Measurements from ENCODE around the gene ZCCHC13.

Gene ZCCHC13

GRCh38 chrX:74291577-74291963 lies 12.4 kb upstream of the ZCCHC13 start:
- TF ChIP-seq SUZ12 (IDR thresholded peaks at IDR 0.05) (no peak), FOXA1 (IDR thresholded peaks at IDR 0.05) (no peak), LEF1 (IDR thresholded peaks at IDR 0.05; ENCODE audit: borderline replicate concordance) (no peak), FOXM1 (IDR thresholded peaks at IDR 0.05; ENCODE audit: borderline replicate concordance) (no peak), HDGF (IDR thresholded peaks at IDR 0.05; ENCODE audit: borderline replicate concordance) (no peak), L3MBTL2 (conservative IDR thresholded peaks at IDR 0.05) (no peak), FOXK2 (IDR thresholded peaks at IDR 0.05) (no peak), SP1 (IDR thresholded peaks at IDR 0.05) (no peak), CTBP1 (IDR thresholded peaks at IDR 0.05; ENCODE audit: borderline replicate concordance) (no peak), TARDBP (IDR thresholded peaks at IDR 0.05) (no peak), BHLHE40 (IDR thresholded peaks at IDR 0.05; ENCODE audit: borderline replicate concordance) (no peak), PKNOX1 (IDR thresholded peaks at IDR 0.05) (no peak), ARNT (IDR thresholded peaks at IDR 0.05) (no peak)
- CTCF ChIA-PET: no interaction called here
- DNase-seq (ENCODE audit: extremely low spot score): no peak
- POLR2A ChIA-PET: interaction anchor here (0.6 to 1.6 kb wide), 3 partner anchors 20 to 134 kb away, joined by 3 to 8 read pairs (median 4); no protein-coding TSS in a partner anchor

DNA sequence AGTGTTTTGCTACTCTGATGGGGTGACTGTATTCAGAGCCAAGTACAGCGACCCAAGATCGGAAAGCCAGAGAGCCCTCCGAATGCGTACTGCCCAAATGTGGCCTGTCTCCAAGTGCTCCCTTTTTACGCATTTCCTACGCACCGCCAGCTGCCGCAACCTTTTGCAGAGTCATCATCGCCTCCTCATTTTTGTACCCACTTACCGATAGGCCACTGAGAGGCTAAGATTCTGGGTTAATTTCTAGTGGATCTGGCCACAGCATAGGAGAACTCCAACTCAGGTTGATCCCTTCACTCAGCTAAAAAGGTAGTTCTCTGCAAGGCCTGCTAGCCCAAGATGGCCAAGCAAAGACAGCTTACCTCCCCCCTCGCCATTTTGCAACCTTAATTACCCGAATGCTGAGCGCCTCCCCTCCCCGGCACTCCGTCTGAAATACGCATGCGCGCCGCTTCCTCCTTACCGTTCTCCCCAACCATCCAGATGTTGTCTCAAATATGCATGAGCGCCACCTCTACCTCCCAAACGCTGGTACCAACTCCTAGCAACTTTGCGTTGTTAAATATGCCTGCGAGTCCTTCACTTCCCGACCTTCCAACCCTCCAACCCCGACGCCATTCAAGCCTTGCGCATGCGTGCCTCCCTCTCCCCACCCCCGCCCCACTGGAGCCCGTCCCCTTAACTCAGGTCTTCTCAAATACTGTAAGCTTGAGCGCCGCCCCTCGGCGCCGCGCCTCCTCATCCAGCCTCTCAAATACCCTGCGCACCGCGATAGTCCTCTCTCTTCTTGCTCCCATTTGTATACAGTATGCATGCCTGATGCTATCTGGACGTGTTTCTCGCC lies 11.8 kb upstream of the ZCCHC13 start:
- POLR2A ChIA-PET: interaction anchor here (0.6 to 1.6 kb wide), 5 partner anchors 20 to 243 kb away, joined by 3 to 8 read pairs (median 3); no protein-coding TSS in a partner anchor
- CTCF ChIA-PET: no interaction called here
- TF ChIP-seq SUZ12 (IDR thresholded peaks at IDR 0.05): no peak
- TF ChIP-seq ARNT (IDR thresholded peaks at IDR 0.05): no peak
- TF ChIP-seq L3MBTL2 (conservative IDR thresholded peaks at IDR 0.05): no peak
- TF ChIP-seq ELF4 (IDR thresholded peaks at IDR 0.05): no peak
- no peak for TF ChIP-seq FOXA1 (IDR thresholded peaks at IDR 0.05)
- TF ChIP-seq BHLHE40 (IDR thresholded peaks at IDR 0.05; ENCODE audit: borderline replicate concordance): no peak
- TF ChIP-seq PKNOX1 (IDR thresholded peaks at IDR 0.05): no peak
- TF ChIP-seq HDGF (IDR thresholded peaks at IDR 0.05; ENCODE audit: borderline replicate concordance): no peak
- peak; percentile 82 for DNase-seq (ENCODE audit: extremely low spot score)

DNA sequence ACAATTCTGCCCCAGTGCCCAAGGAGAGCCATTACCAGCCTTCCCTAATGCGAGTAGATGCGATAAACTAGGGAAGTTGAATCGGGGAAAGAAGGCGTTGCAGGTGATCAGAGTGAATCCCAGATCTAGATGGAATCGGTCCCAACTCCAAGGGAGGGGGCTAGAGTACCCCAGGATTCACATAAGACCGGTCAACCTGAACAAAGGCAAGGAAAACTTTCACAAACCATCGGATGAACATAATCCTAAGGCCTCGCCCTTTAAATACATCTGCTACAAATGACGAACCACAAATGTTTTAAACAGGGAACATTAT lies 11.2 kb upstream of the ZCCHC13 start:
- TF ChIP-seq PKNOX1 (IDR thresholded peaks at IDR 0.05): no peak
- no peak for TF ChIP-seq SUZ12 (IDR thresholded peaks at IDR 0.05)
- no peak for TF ChIP-seq FOXK2 (IDR thresholded peaks at IDR 0.05)
- no peak for TF ChIP-seq FOXM1 (IDR thresholded peaks at IDR 0.05; ENCODE audit: borderline replicate concordance)
- TF ChIP-seq HDGF (IDR thresholded peaks at IDR 0.05; ENCODE audit: borderline replicate concordance): no peak
- TF ChIP-seq LEF1 (IDR thresholded peaks at IDR 0.05; ENCODE audit: borderline replicate concordance): no peak
- TF ChIP-seq TARDBP (IDR thresholded peaks at IDR 0.05): no peak
- no peak for TF ChIP-seq L3MBTL2 (conservative IDR thresholded peaks at IDR 0.05)
- TF ChIP-seq SP1 (IDR thresholded peaks at IDR 0.05): no peak
- TF ChIP-seq FOXA1 (IDR thresholded peaks at IDR 0.05): no peak
- TF ChIP-seq NFRKB (IDR thresholded peaks at IDR 0.05): no peak
- TF ChIP-seq ARNT (IDR thresholded peaks at IDR 0.05): no peak
- TF ChIP-seq CTBP1 (IDR thresholded peaks at IDR 0.05; ENCODE audit: borderline replicate concordance): no peak
- TF ChIP-seq ZNF384 (IDR thresholded peaks at IDR 0.05): no peak
- TF ChIP-seq ELF4 (IDR thresholded peaks at IDR 0.05): no peak
- CTCF ChIA-PET: no interaction called here
- no peak for DNase-seq (ENCODE audit: extremely low spot score)
- POLR2A ChIA-PET: interaction anchor here (0.7 to 1.6 kb wide), 3 partner anchors 42 to 242 kb away, joined by 3 to 8 read pairs (median 3); no protein-coding TSS in a partner anchor

GRCh38 chrX:74293343-74293946 lies 10.5 kb upstream of the ZCCHC13 start:
- peak; percentile 79 for DNase-seq (ENCODE audit: extremely low spot score)
- POLR2A ChIA-PET: interaction anchor here (0.6 to 1.4 kb wide), 2 partner anchors 49 to 242 kb away, joined by 3 read pairs; no protein-coding TSS in a partner anchor
- peak; percentile 31; the same call in 1 of the 2 replicates for TF ChIP-seq L3MBTL2 (conservative IDR thresholded peaks at IDR 0.05)
- TF ChIP-seq TARDBP (IDR thresholded peaks at IDR 0.05): no peak
- TF ChIP-seq ARNT (IDR thresholded peaks at IDR 0.05): no peak
- TF ChIP-seq HDGF (IDR thresholded peaks at IDR 0.05; ENCODE audit: borderline replicate concordance): no peak
- CTCF ChIA-PET: interaction anchor here (0.6 kb wide), 1 partner anchor 1005 kb away, joined by 3 read pairs; no protein-coding TSS in a partner anchor

DNA sequence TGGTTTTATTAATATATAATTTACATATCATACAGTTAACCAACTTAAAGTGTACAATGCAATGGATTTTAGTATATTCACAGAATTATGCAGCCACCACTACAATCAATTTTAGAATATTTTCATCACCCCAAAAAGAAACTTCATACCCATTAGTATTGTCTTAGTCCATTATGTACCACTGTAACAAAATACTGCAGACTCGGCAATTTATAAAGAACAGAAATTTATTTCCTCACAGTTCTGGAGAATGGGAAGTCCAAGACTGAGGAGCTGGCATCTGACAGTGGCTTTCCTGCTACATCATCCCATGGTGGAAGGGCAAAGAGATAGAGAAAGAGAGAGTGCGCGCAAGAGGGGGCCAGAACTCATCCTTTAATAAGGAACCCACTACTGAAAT lies 8.9 kb upstream of the ZCCHC13 start:
- TF ChIP-seq ARNT (IDR thresholded peaks at IDR 0.05) (no peak), TARDBP (IDR thresholded peaks at IDR 0.05) (no peak), ELF4 (IDR thresholded peaks at IDR 0.05) (no peak), CTBP1 (IDR thresholded peaks at IDR 0.05; ENCODE audit: borderline replicate concordance) (no peak), LEF1 (IDR thresholded peaks at IDR 0.05; ENCODE audit: borderline replicate concordance) (no peak), PKNOX1 (IDR thresholded peaks at IDR 0.05) (no peak), FOXM1 (IDR thresholded peaks at IDR 0.05; ENCODE audit: borderline replicate concordance) (no peak), FOXA1 (IDR thresholded peaks at IDR 0.05) (no peak), ZNF384 (IDR thresholded peaks at IDR 0.05) (no peak), HDGF (IDR thresholded peaks at IDR 0.05; ENCODE audit: borderline replicate concordance) (no peak), SP1 (IDR thresholded peaks at IDR 0.05) (no peak), FOXK2 (IDR thresholded peaks at IDR 0.05) (no peak), BHLHE40 (IDR thresholded peaks at IDR 0.05; ENCODE audit: borderline replicate concordance) (no peak), L3MBTL2 (conservative IDR thresholded peaks at IDR 0.05) (no peak), SUZ12 (IDR thresholded peaks at IDR 0.05) (no peak), NFRKB (IDR thresholded peaks at IDR 0.05) (no peak)
- ChIA-PET POLR2A (no interaction called here), CTCF (no interaction called here)
- no peak for DNase-seq (ENCODE audit: extremely low spot score)
